HUES64 (cell line): ENCODE data around the gene MRM3.
"Not testable (repeated sequence)": the region's sequence is repeated elsewhere in the genome, so short reads cannot be mapped to it uniquely, and the experiment has no call there.

Experiments
- H3K27ac ChIP-seq: 2 replicates; pipeline ENCODE4 v1.7.0; 2013; ENCODE audit warnings: low read depth, low read length, inconsistent platforms
- H3K27me3 ChIP-seq: 2 replicates; pipeline ENCODE4 v1.6.1; 2013; ENCODE audit warnings: mild to moderate bottlenecking, low read length; ENCODE audit not compliant: insufficient read depth
- H3K36me3 ChIP-seq: 2 replicates; pipeline ENCODE4 v1.6.1; 2013; ENCODE audit warnings: mild to moderate bottlenecking, low read length; ENCODE audit not compliant: insufficient read depth
- H3K4me1 ChIP-seq: 2 replicates; pipeline ENCODE4 v1.6.1; 2013; ENCODE audit warnings: mild to moderate bottlenecking, low read length, moderate library complexity; ENCODE audit not compliant: insufficient read depth
- H3K4me3 ChIP-seq: 2 replicates; pipeline ENCODE4 v1.5.1; 2013; ENCODE audit warnings: mild to moderate bottlenecking, low read length, moderate library complexity
- H3K9ac ChIP-seq: 2 replicates; pipeline ENCODE4 v1.6.1; 2013; ENCODE audit warnings: mild to moderate bottlenecking, low read depth, low read length
- H3K9me3 ChIP-seq: 2 replicates; pipeline ENCODE4 v1.6.1; 2013; ENCODE audit warnings: low read depth, low read length; ENCODE audit not compliant: insufficient read depth
- WGBS: fragments of 150-250, 120-280 bp; methylation state at CpG from one replicate; pipeline ENCODE4 v1.1.7; 2013; ENCODE audit warnings: missing lambda C conversion rate; 5-methylcytosine and 5-hydroxymethylcytosine counted together

MRM3 gene

GRCh38 chr17:799261-799660 lies 17.1 kb downstream of the MRM3 start:
- H3K9ac ChIP-seq = no peak overlapping the region
- no peak overlapping the region for H3K27ac ChIP-seq

GRCh38 chr17:800446-801242 lies 18.5 kb downstream of the MRM3 start:
- Histone ChIP-seq H3K4me1 (no peaks in the 10 kb centered on the region), H3K36me3 (peaks cover 38% of the 10 kb centered on the region), H3K27me3 (no peaks in the 10 kb centered on the region), H3K9me3 (no peaks in the 10 kb centered on the region), H3K27ac (no peak overlapping the region), H3K4me3 (no peak overlapping the region), H3K9ac (no peak overlapping the region)
- 90% methylated on average over 39 of the region's 39 CpGs for WGBS

More at GRCh38 chr17:799261-799660, 17.1 kb downstream of the MRM3 start:
- Histone ChIP-seq H3K36me3 (peaks cover 38% of the 10 kb centered on the region), H3K4me1 (peaks cover 5% of the 10 kb centered on the region; the same call in 1 of the 2 replicates), H3K9me3 (no peaks in the 10 kb centered on the region), H3K27me3 (no peaks in the 10 kb centered on the region), H3K4me3 (no peak overlapping the region)
- WGBS = 95% methylated on average over 11 of the region's 11 CpGs

DNA sequence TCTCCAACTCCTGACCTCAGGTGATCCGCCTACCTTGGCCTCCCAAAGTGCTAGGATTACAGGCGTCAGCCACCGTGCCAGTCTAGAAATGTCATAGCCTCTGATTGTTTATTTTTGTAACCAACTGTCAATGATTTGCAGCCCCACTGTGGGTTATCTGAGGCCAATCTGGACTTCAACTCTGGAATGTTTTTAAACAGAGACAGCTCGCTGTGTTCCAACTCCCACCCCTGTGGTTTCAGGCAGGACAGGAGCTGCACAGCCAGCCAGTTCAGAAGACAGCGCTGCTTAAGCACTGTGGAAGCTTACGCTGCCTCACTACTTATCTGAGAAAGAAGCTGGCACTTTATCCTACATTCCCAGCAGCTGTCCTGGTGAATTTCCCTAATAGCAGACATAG lies 19.5 kb downstream of the MRM3 start:
- 94% methylated on average over 6 of the region's 6 CpGs for WGBS
- H3K4me3 ChIP-seq = no peak overlapping the region
- no peak overlapping the region for H3K9ac ChIP-seq
- H3K27ac ChIP-seq = no peak overlapping the region
- peaks cover 31% of the 10 kb centered on the region for H3K36me3 ChIP-seq
- H3K4me1 ChIP-seq = no peaks in the 10 kb centered on the region
- no peaks in the 10 kb centered on the region for H3K9me3 ChIP-seq
- H3K27me3 ChIP-seq = no peaks in the 10 kb centered on the region

DNA sequence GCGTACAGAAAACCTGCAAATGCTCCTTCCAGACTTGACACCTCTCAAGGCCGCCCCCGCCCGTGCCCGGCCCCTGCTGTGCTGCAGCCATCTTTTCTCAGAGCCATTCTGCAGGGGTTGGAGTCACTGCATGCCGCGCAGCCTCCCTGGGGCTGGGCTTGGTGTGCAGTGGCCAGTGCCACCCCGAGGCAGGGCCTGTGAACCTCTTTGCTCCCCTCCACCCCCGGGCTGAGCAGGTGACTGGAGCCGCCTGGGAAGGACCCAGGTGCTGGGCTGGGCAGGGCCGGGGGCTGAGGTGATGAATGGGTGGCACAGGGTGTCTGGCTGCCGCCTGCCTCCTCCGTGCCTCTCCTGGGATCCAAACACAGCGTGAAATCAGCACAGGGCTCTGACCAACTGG lies 20.3 kb downstream of the MRM3 start:
- no peak overlapping the region for H3K9ac ChIP-seq
- H3K4me3 ChIP-seq = no peak overlapping the region
- no peaks in the 10 kb centered on the region for H3K9me3 ChIP-seq
- H3K27me3 ChIP-seq = no peaks in the 10 kb centered on the region
- peaks cover 31% of the 10 kb centered on the region for H3K36me3 ChIP-seq
- no peak overlapping the region for H3K27ac ChIP-seq
- no peaks in the 10 kb centered on the region for H3K4me1 ChIP-seq
- WGBS = 96% methylated on average over 14 of the region's 14 CpGs

GRCh38 chr17:802901-803881 lies 21.0 kb downstream of the MRM3 start:
- H3K4me1 ChIP-seq = no peaks in the 10 kb centered on the region
- H3K4me3 ChIP-seq = no peak overlapping the region
- H3K9me3 ChIP-seq = no peaks in the 10 kb centered on the region
- no peaks in the 10 kb centered on the region for H3K27me3 ChIP-seq
- 88% methylated on average over 37 of the region's 37 CpGs for WGBS
- H3K9ac ChIP-seq = no peak overlapping the region
- H3K27ac ChIP-seq = no peak overlapping the region
- peaks cover 31% of the 10 kb centered on the region for H3K36me3 ChIP-seq

DNA sequence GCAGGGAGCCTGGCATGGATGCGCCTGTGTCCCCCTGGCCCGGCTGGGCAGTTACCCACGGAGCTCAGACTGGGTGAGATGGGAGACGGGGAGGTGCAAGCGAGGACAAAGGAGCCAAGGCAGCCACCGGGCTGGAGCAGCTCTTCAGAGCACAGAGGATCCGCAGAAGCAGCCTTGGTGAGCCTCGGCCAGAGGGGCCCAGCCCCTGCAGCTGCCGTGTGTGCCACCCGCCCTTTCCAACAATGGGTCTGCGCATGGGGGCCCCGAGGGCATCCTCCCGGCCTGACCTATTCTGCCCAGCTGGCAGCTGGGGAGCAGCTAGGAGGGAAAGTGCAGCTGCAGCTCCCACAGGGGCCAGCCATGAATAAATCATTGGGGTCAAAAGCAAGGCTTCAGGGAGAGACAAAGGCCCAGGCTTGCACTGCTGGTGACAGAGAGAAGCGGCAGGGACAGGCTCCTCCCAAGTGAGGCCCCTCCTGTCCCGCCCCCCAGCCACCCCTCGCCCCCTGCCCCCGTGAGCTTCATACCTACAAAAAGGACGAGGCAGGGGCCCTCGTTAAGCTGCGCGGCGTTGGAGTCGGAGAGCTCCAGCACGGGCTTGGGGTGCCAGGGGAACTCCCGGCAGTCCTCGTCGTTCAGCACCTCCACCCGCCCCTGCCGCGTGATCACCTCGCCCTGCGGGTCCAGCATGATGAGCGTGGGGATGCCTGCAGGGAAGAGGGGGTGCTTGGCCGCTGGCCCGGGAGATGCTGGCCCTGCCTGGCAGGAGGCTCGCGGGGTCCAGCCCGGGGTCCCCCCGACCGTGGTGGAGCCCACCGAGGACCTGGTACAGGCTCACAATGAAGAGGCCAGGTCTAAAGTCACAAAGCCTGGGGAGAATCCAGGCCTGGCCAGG lies 22.6 kb downstream of the MRM3 start:
- 84% methylated on average over 41 of the region's 41 CpGs for WGBS
- Histone ChIP-seq H3K36me3 (peaks cover 29% of the 10 kb centered on the region), H3K9me3 (no peaks in the 10 kb centered on the region), H3K4me3 (no peak overlapping the region), H3K9ac (0 out of 2 replicates have a peak overlapping the region, but pooled peaks have one; percentile 36), H3K4me1 (no peaks in the 10 kb centered on the region), H3K27me3 (no peaks in the 10 kb centered on the region), H3K27ac (peak overlapping the region; percentile 15; the same call in 1 of the 2 replicates)

DNA sequence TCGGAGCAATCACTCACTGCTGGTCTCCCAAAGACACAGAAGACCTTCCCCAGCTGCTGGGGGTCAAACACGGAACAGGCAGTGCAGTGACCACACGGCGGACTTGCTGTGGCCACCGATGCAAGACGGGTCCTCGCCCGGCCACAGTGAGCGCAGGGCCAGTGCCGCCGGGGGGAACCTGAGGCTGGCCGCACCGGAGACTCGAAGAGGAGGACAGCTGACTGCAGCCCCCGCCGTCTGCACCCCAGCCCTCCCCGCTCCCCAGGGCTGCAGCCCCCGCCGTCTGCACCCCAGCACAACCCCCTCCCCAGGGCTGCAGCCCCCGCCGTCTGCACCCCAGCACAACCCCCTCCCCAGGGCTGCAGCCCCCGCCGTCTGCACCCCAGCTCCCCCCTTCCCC lies 23.7 kb downstream of the MRM3 start:
- H3K4me1 ChIP-seq, H3K9ac ChIP-seq, H3K4me3 ChIP-seq, H3K27ac ChIP-seq, H3K27me3 ChIP-seq, H3K9me3 ChIP-seq: not testable (repeated sequence)
- WGBS = 93% methylated on average over 18 of the region's 23 CpGs
- H3K36me3 ChIP-seq = peaks cover 28% of the 10 kb centered on the region

DNA sequence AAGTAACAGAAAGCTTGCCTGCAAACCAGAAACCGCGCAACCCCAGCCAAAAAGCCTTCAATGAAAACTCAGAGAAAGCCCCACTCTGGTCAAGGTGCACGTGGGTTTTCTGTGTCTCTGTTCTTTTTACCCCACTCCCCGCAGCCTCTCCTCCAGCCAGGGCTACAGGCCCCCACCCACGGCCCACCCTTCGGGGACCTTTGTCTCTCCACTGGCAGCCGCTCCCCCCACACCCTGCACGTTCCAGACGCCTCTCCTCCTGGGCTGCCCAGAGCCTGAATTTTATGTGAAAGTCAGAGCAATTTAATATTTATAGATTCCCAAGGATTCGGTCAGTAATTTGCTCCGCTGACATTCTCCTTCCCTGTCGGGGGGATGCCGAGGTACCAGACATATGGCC lies 24.2 kb downstream of the MRM3 start:
- H3K9me3 ChIP-seq = no peaks in the 10 kb centered on the region
- no peak overlapping the region for H3K27ac ChIP-seq
- H3K4me1 ChIP-seq = no peaks in the 10 kb centered on the region
- H3K9ac ChIP-seq = no peak overlapping the region
- no peak overlapping the region for H3K4me3 ChIP-seq
- peaks cover 25% of the 10 kb centered on the region for H3K36me3 ChIP-seq
- 94% methylated on average over 13 of the region's 13 CpGs for WGBS
- H3K27me3 ChIP-seq = no peaks in the 10 kb centered on the region

DNA sequence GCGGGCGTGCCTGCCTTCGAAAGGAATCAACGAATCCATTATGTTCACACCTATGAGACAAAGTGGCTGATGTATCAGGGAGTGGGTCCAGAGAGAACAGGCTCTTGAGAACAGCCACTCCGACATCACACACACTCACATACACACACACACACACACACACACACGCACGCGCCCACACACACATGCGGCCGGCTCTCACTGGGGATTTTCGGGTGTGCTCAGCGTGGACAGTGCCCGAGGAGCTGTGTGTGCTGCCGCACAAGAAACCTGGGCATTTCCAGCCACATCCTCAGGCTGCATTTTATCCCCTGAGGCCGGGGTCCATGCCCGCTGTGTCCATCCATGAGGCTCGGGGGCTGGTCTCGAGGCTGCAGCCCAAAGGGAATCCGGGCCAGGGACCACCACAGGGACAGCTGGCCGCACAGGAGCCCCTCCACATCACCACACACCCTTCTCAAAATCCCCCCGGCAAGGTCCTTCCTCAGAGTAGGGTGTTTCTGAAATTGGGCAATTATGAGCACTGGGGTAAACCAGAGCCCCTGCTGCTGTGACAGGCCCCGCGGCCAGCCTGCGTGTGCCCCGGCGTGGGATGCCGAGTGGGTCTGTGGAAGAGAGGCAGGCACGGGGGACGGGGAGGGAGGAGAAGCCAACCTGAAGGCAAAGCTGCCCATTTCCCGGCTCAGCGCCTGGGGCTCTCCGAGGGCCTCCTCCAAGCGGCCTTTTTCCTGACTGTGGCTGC lies 24.8 kb downstream of the MRM3 start:
- Histone ChIP-seq H3K4me3 (no peak overlapping the region), H3K36me3 (peaks cover 23% of the 10 kb centered on the region), H3K9me3 (no peaks in the 10 kb centered on the region), H3K27me3 (no peaks in the 10 kb centered on the region), H3K4me1 (no peaks in the 10 kb centered on the region), H3K9ac (no peak overlapping the region), H3K27ac (no peak overlapping the region)
- WGBS = 93% methylated on average over 32 of the region's 33 CpGs
